Panc1 (cell line): ENCODE data around the gene KDR. TPM values are rescaled to one million over a fixed set of nuclear protein-coding genes. Genes with fewer than 3 reads are reported as not detected.

Source experiments
- ATAC-seq: fragments of 200-7000 bp; cut with Tn5 transposase; 2 replicates; pipeline ENCODE4 v1.9.1; 2020; ENCODE audit warnings: mild to moderate bottlenecking, moderate library complexity
- BruUV-seq: library from RNA; stranded (reverse); fragments of 400-500 nt; replicated peaks from 2 replicates; lab custom pipeline; 2021; lab: Mats Ljungman, UMichigan
- CTCF ChIA-PET: fragments of 300-600 bp; sonication (Branson Sonifier 250); formaldehyde crosslinking; loops from one replicate; lab custom pipeline; 2022; ENCODE audit warnings: antibody characterized with exemption; lab: Charles Lee
- POLR2A ChIA-PET: fragments of 300-600 bp; sonication (Branson Sonifier 250); formaldehyde crosslinking; loops from one replicate; lab custom pipeline; 2022; ENCODE audit warnings: antibody characterized with exemption; lab: Charles Lee
- DNase-seq: peaks from one replicate; pipeline ENCODE4 v3.0.0-alpha.2; 2010; ENCODE audit warnings: low read depth, low spot score
- H3K27ac ChIP-seq: 2 replicates; pipeline ENCODE4 v1.5.1; 2011; ENCODE audit warnings: mild to moderate bottlenecking, low read length, inconsistent platforms
- H3K27me3 ChIP-seq: fragments of 200-500 bp; sonication (Bioruptor generic); 2 replicates; pipeline ENCODE4 v1.6.0; 2014; ENCODE audit warnings: low read length, inconsistent platforms; ENCODE audit not compliant: control insufficient read depth, insufficient read depth
- H3K36me3 ChIP-seq: fragments of 200-500 bp; sonication (Bioruptor generic); 2 replicates; pipeline ENCODE4 v1.5.1; 2014; ENCODE audit warnings: inconsistent platforms, mild to moderate bottlenecking, low read length, moderate library complexity; ENCODE audit not compliant: control insufficient read depth, insufficient read depth
- H3K4me1 ChIP-seq: 2 replicates; pipeline ENCODE4 v1.5.1; 2011; ENCODE audit warnings: inconsistent platforms, mild to moderate bottlenecking, low read length, moderate library complexity; ENCODE audit not compliant: control insufficient read depth, insufficient read depth
- H3K4me3 ChIP-seq, 2 experiments: 2 replicates each; pipeline ENCODE4 v1.5.1; 2011 to 2012; ENCODE audit warnings: low read depth in 2 of 2, low read length in 2 of 2, mild to moderate bottlenecking in 2 of 2, inconsistent platforms in 1 of 2, moderate library complexity in 1 of 2
- H3K9me3 ChIP-seq: fragments of 200-500 bp; sonication (Bioruptor generic); 2 replicates; pipeline ENCODE4 v1.5.1; 2014; ENCODE audit warnings: low read depth, mild to moderate bottlenecking, inconsistent platforms, low read length, moderate library complexity; ENCODE audit not compliant: control insufficient read depth, insufficient read depth
- CTCF ChIP-seq: fragments of 450-650 bp; IDR thresholded peaks from 2 replicates; pipeline ENCODE4 v1.5.1; 2017; ENCODE audit warnings: mild to moderate bottlenecking
- POLR2AphosphoS5 ChIP-seq: IDR thresholded peaks from 2 replicates; pipeline ENCODE4 v1.6.1; 2012; ENCODE audit warnings: mild to moderate bottlenecking, low read depth, low read length, moderate library complexity
- REST ChIP-seq, 2 experiments: IDR thresholded peaks; 2 replicates each; pipeline ENCODE4 v1.6.1; 2011 to 2012; ENCODE audit warnings: low read depth in 2 of 2, control low read depth in 1 of 2, low read length in 1 of 2, mild to moderate bottlenecking in 1 of 2, moderate library complexity in 1 of 2; ENCODE audit not compliant: insufficient read depth in 1 of 2
- SIN3A ChIP-seq: IDR thresholded peaks from 2 replicates; pipeline ENCODE4 v1.6.1; 2012; ENCODE audit warnings: low read depth, mild to moderate bottlenecking, low read length, moderate library complexity, borderline replicate concordance; ENCODE audit not compliant: insufficient read depth
- TCF7L2 ChIP-seq: IDR thresholded peaks from 2 replicates; pipeline ENCODE4 v1.6.1; 2011; ENCODE audit warnings: mild to moderate bottlenecking, low read depth, low read length, inconsistent platforms
- in situ Hi-C: cut with HindIII; loops from 2 replicates; pipeline ENCODE4 v1.10.0; 2016; ENCODE audit warnings: low sequenced_read_pairs, low pct_unique_long_range_greater_than_20kb
- intact Hi-C: fragments of 100-400 bp; cut with micrococcal nuclease; formaldehyde crosslinking; loops from one replicate; pipeline ENCODE4 v1.10.0; 2022; ENCODE audit not compliant: unreplicated experiment
- total RNA-seq: library from RNA; stranded (reverse); gene quantifications from one replicate; pipeline ENCODE4 v1.2.1, GENCODE V29; 2021; ENCODE audit not compliant: unreplicated experiment

KDR gene
- total RNA-seq, 1 experiment from 2014 or later = 0.18 TPM

- no peak for TF ChIP-seq TCF7L2
- no peak for TF ChIP-seq POLR2AphosphoS5
- TF ChIP-seq SIN3A = no peak
- TF ChIP-seq CTCF = no peak
- no peak for TF ChIP-seq REST (IDR thresholded peaks at IDR 0.05; ENCODE audit: insufficient read depth in 1 of 2, low read depth in 2 of 2, low read length in 1 of 2)
- H3K4me1 ChIP-seq = no peaks in the 10 kb centered on the region
- CTCF ChIA-PET = no interaction called here
- peak overlapping the region; percentile 23 to 43 for H3K4me3 ChIP-seq
- BruUV-seq = no TSS peak
- intact Hi-C loops (no loop called here), in situ Hi-C loops (no loop called here)
- ATAC-seq = no peak
- H3K27me3 ChIP-seq = peaks cover 4% of the 10 kb centered on the region
- no peaks in the 10 kb centered on the region for H3K36me3 ChIP-seq
- no peak for DNase-seq
- H3K9me3 ChIP-seq = no peaks in the 10 kb centered on the region
- H3K27ac ChIP-seq = no peak overlapping the region
- POLR2A ChIA-PET = no interaction called here
These were observed 557 bp upstream of the KDR start for GRCh38 chr4:55125763-55126541.

GRCh38 chr4:55124322-55125076 lies 896 bp downstream of the KDR start:
- ATAC-seq = no peak
- CTCF ChIA-PET = no interaction called here

More at GRCh38 chr4:55124322-55125076, 896 bp downstream of the KDR start:
- Histone ChIP-seq H3K4me1 (no peaks in the 10 kb centered on the region), H3K4me3 (0 out of 4 replicates have a peak overlapping the region, but pooled peaks of 1 of the 2 experiments have one; percentile 43), H3K27me3 (peaks cover 4% of the 10 kb centered on the region), H3K36me3 (no peaks in the 10 kb centered on the region), H3K9me3 (no peaks in the 10 kb centered on the region), H3K27ac (no peak overlapping the region)
- intact Hi-C loops = no loop called here
- no peak for DNase-seq
- TF ChIP-seq SIN3A (no peak), REST (IDR thresholded peaks at IDR 0.05; ENCODE audit: insufficient read depth in 1 of 2, low read depth in 2 of 2, low read length in 1 of 2) (no peak), TCF7L2 (no peak), POLR2AphosphoS5 (no peak), CTCF (no peak)
- in situ Hi-C loops = no loop called here
- POLR2A ChIA-PET = no interaction called here
- BruUV-seq = no TSS peak
